Epithelial cell of proximal tubule (primary cell): Measurements from ENCODE around the gene RRP1. TPM values are rescaled to one million over a fixed set of nuclear protein-coding genes. Genes with fewer than 3 reads are reported as not detected.

Experiments
- DNase-seq: peaks from one replicate; pipeline ENCODE4 v3.0.0-alpha.2; 2011; ENCODE audit warnings: low read depth
- H3K4me3 ChIP-seq: 2 replicates; pipeline ENCODE4 v1.5.1; 2011; ENCODE audit warnings: low read depth, mild to moderate bottlenecking, low read length
- CTCF ChIP-seq: conservative IDR thresholded peaks from 2 replicates; pipeline ENCODE4 v1.5.1; 2012; ENCODE audit warnings: low read depth, mild to moderate bottlenecking, low read length
- total RNA-seq: library from RNA; depleted of rRNA; stranded (reverse); fragments of >200 nt; gene quantifications from 2 replicates; pipeline ENCODE4 v1.2.3, GENCODE V29; 2015

The RRP1 gene
- total RNA-seq, result 26.1 and 40.4 TPM in 2 replicates

GRCh38 chr21:43789276-43790009, at the start of gene RRP1:
TSS of gene RRP1 (plus strand) at chr21:43789577. CDS start at chr21:43789630, 53 bp downstream.
- peak within 1 kb of the TSS; percentile 94 for H3K4me3 ChIP-seq
- peak; percentile 72 for TF ChIP-seq CTCF
- no peak for DNase-seq

GRCh38 chr21:43739621-43740435, 49.5 kb upstream of the RRP1 start:
- no peak for TF ChIP-seq CTCF
- no peak for DNase-seq

GRCh38 chr21:43740497-43741156, 48.8 kb upstream of the RRP1 start:
- no peak for DNase-seq
- H3K4me3 ChIP-seq, result no peak overlapping the region
- no peak for TF ChIP-seq CTCF

More at GRCh38 chr21:43739621-43740435, 49.5 kb upstream of the RRP1 start:
- H3K4me3 ChIP-seq, result no peak overlapping the region

GRCh38 chr21:43741423-43742096, 47.8 kb upstream of the RRP1 start:
- no peak for DNase-seq
- no peak for TF ChIP-seq CTCF
- no peak overlapping the region for H3K4me3 ChIP-seq

- no peak overlapping the region for H3K4me3 ChIP-seq
- no peak for TF ChIP-seq CTCF
- no peak for DNase-seq
These were observed 45.4 kb upstream of the RRP1 start for GRCh38 chr21:43743947-43744346.

- no peak for DNase-seq
- TF ChIP-seq CTCF, result no peak
- no peak overlapping the region for H3K4me3 ChIP-seq
These were observed 44.7 kb upstream of the RRP1 start for GRCh38 chr21:43744725-43745124.
